GM12878 (cell line): ENCODE results near the gene APLP1. TPM values are rescaled to one million over a fixed set of nuclear protein-coding genes. Genes with fewer than 3 reads are reported as not detected.

Experiments used
- ATAC-seq: fragments of 200-7000 bp; cut with Tn5 transposase; 3 replicates; pipeline ENCODE4 v1.9.1; 2020; ENCODE audit warnings: mild to moderate bottlenecking, moderate library complexity
- BruUV-seq: library from RNA; stranded (reverse); fragments of 400-500 nt; replicated peaks from 2 replicates; lab custom pipeline; 2021; lab: Mats Ljungman, UMichigan
- CTCF ChIA-PET: fragments of 300-600 bp; sonication (Branson Sonifier 250); formaldehyde crosslinking; extraction: SDS; loops from one replicate; lab custom pipeline; 2021; ENCODE audit warnings: inconsistent platforms; lab: Yijun Ruan, JAX
- POLR2A ChIA-PET: fragments of 350-600 bp; formaldehyde crosslinking; extraction: SDS; loops from one replicate; lab custom pipeline; 2021; ENCODE audit warnings: inconsistent platforms; lab: Charles Lee
- RAD21 ChIA-PET: fragments of 300-600 bp; sonication (Branson Sonifier 250); formaldehyde crosslinking; loops from one replicate; lab custom pipeline; 2023; ENCODE audit warnings: antibody characterized with exemption; ENCODE audit not compliant: unreplicated experiment; lab: Charles Lee
- SMC1A ChIA-PET: fragments of 300-600 bp; sonication (Branson Sonifier 250); formaldehyde crosslinking; loops from one replicate; lab custom pipeline; 2023; ENCODE audit not compliant: unreplicated experiment, uncharacterized antibody; lab: Charles Lee
- DNase-seq: peaks from one replicate; pipeline ENCODE4 v3.0.0-alpha.2; 2011; ENCODE audit warnings: low read depth, low spot score
- FAIRE-seq: peaks from 3 replicates; lab custom pipeline; 2011; peaks lifted over from hg19 to GRCh38; lab: Jason Lieb, UNC
- H2AFZ ChIP-seq: 2 replicates; pipeline ENCODE4 v1.6.0; 2011; ENCODE audit warnings: low read depth, low read length, control low read depth; ENCODE audit not compliant: control insufficient read depth
- H3K27ac ChIP-seq: 2 replicates; pipeline ENCODE4 v1.5.1; 2011; ENCODE audit warnings: control low read depth; ENCODE audit not compliant: control insufficient read depth, insufficient read depth
- H3K27me3 ChIP-seq, 2 experiments: replicated peaks in 1 of 2; 2 replicates each; pipeline versions ENCODE4 v1.6.0 to v1.6.1; 2011; ENCODE audit warnings: low read length in 1 of 2; ENCODE audit not compliant: control insufficient read depth in 2 of 2, insufficient read depth in 2 of 2
- H3K36me3 ChIP-seq, 2 experiments: 2 replicates each; pipeline ENCODE4 v1.5.1; 2011; ENCODE audit warnings: low read length in 1 of 2; ENCODE audit not compliant: control insufficient read depth in 2 of 2, insufficient read depth in 2 of 2
- H3K4me1 ChIP-seq: 2 replicates; pipeline ENCODE4 v1.6.1; 2011; ENCODE audit warnings: mild to moderate bottlenecking, low read length, moderate library complexity, mixed read lengths; ENCODE audit not compliant: control insufficient read depth, insufficient read depth
- H3K4me2 ChIP-seq: 2 replicates; pipeline ENCODE4 v1.6.0; 2011; ENCODE audit warnings: control low read depth; ENCODE audit not compliant: control insufficient read depth, insufficient read depth
- H3K4me3 ChIP-seq: fragments of 200-600 bp; sonication (generic); 2 replicates; pipeline ENCODE4 v1.5.1; 2016
- H3K79me2 ChIP-seq: 2 replicates; pipeline ENCODE4 v1.6.0; 2011; ENCODE audit warnings: low read length; ENCODE audit not compliant: control insufficient read depth, insufficient read depth
- H3K9ac ChIP-seq: 2 replicates; pipeline ENCODE4 v1.8.0; 2011; ENCODE audit warnings: low read length, control low read depth, mixed read lengths; ENCODE audit not compliant: control insufficient read depth, insufficient read depth
- H3K9me3 ChIP-seq: replicated peaks from 3 replicates; pipeline ENCODE4 v1.5.1; 2011; ENCODE audit warnings: mild to moderate bottlenecking, low read length; ENCODE audit not compliant: control insufficient read depth, insufficient read depth
- H4K20me1 ChIP-seq: 2 replicates; pipeline ENCODE4 v1.6.0; 2011; ENCODE audit not compliant: control insufficient read depth, insufficient read depth
- CHD1 ChIP-seq: IDR thresholded peaks from 2 replicates; pipeline ENCODE4 v1.6.1; 2012; ENCODE audit warnings: low read depth, low read length, improper control_type of control experiment
- CHD2 ChIP-seq: IDR thresholded peaks from 2 replicates; pipeline ENCODE4 v1.6.1; 2011; ENCODE audit warnings: low read depth, low read length, improper control_type of control experiment, borderline replicate concordance
- CREM ChIP-seq: IDR thresholded peaks from 2 replicates; pipeline ENCODE4 v1.6.1; 2014; ENCODE audit warnings: antibody characterized with exemption, low read depth
- HCFC1 ChIP-seq: fragments of 150-350 bp; IDR thresholded peaks from 2 replicates; pipeline ENCODE4 v1.6.1; 2014; ENCODE audit warnings: low read length
- IKZF1 ChIP-seq: fragments of 450-650 bp; conservative IDR thresholded peaks from 2 replicates; pipeline ENCODE4 v1.6.1; 2017; ENCODE audit warnings: antibody characterized with exemption, mild to moderate bottlenecking
- KAT2A ChIP-seq: conservative IDR thresholded peaks from 2 replicates; pipeline ENCODE4 v1.6.1; 2011; ENCODE audit warnings: low read depth, low read length; ENCODE audit not compliant: control insufficient read depth
- MLLT1 ChIP-seq: fragments of 450-650 bp; IDR thresholded peaks from 2 replicates; pipeline ENCODE4 v1.6.1; 2016; ENCODE audit warnings: mild to moderate bottlenecking
- RAD21 ChIP-seq: IDR thresholded peaks from 2 replicates; pipeline ENCODE4 v1.6.1; 2011; ENCODE audit warnings: mild to moderate bottlenecking, low read depth, low read length, moderate library complexity; ENCODE audit not compliant: insufficient read depth
- SPI1 ChIP-seq: IDR thresholded peaks from 2 replicates; pipeline ENCODE4 v1.6.1; 2011; ENCODE audit warnings: low read depth, mild to moderate bottlenecking, low read length, moderate library complexity, borderline replicate concordance; ENCODE audit not compliant: insufficient read depth
- ZBED1 ChIP-seq: IDR thresholded peaks from 2 replicates; pipeline ENCODE4 v1.6.1; 2016; ENCODE audit warnings: borderline replicate concordance
- ZBTB11 ChIP-seq: fragments of 450-650 bp; formaldehyde crosslinking; IDR thresholded peaks from 2 replicates; pipeline ENCODE4 v1.5.0; 2022; ENCODE audit warnings: mild to moderate bottlenecking, missing genetic modification characterization
- ZNF622 ChIP-seq: fragments of 450-650 bp; IDR thresholded peaks from 2 replicates; pipeline ENCODE4 v1.6.1; 2017; ENCODE audit warnings: mild to moderate bottlenecking, inconsistent platforms
- WGBS: methylation state at CpG from one replicate; pipeline ENCODE4 v1.1.6; 2016; ENCODE audit warnings: low lambda C conversion rate; ENCODE audit not compliant: insufficient replicate concordance, insufficient coverage; ENCODE audit errors: missing lambda C conversion rate; 5-methylcytosine and 5-hydroxymethylcytosine counted together
- in situ Hi-C: fragments of 300-500 bp; cut with MboI; formaldehyde crosslinking; loops from 9 replicates; pipeline ENCODE4 v1.14.3; 2018; ENCODE audit warnings: mixed read lengths
- intact Hi-C: fragments of 100-400 bp; cut with micrococcal nuclease; formaldehyde crosslinking; loops from one replicate; pipeline ENCODE4 v1.14.2; 2022; ENCODE audit not compliant: unreplicated experiment
- polyA plus RNA-seq, 11 experiments: library from polyadenylated mRNA; depleted of rRNA in 4 of 11; unstranded in 6 of 11; stranded (reverse) in 5 of 11; fragments of >200 nt; fragmentation: Nextera tagmentation in 4 of 11; fragmentation: Illumina TruSeq in 1 of 11; extraction: Ambion mirVana in 4 of 11; extraction: Trizol in 1 of 11; gene quantifications; 1 replicate in 1 of 11; 2 replicates in 10 of 11; pipeline versions ENCODE4 v1.2.1 to v1.2.3, GENCODE V29; 2011 to 2016; ENCODE audit warnings: inconsistent platforms in 2 of 11, missing spikeins in 2 of 11, low read depth in 1 of 11
- total RNA-seq, 4 experiments: library from RNA; depleted of rRNA in 3 of 4; stranded (reverse); fragments of >200 nt in 3 of 4; fragmentation: Illumina TruSeq in 1 of 4; extraction: Trizol in 1 of 4; gene quantifications; 2 replicates each; pipeline versions ENCODE4 v1.2.1 to v1.2.3, GENCODE V29; 2013 to 2021
- TF ChIP-seq, protein P1 (sequence below): fragments of 450-650 bp; IDR thresholded peaks from 2 replicates; pipeline ENCODE4 v1.6.1; 2018; ENCODE audit warnings: borderline replicate concordance, mild to moderate bottlenecking; ENCODE audit not compliant: partially characterized antibody

APLP1 gene
- total and polyA plus RNA-seq, 10 of the 15 experiments (the other 5 are each of a cell fraction or from before 2014, with no cell fraction given): 0.07 to 2.2 (median 0.91) TPM; not detected in 1

DNA sequence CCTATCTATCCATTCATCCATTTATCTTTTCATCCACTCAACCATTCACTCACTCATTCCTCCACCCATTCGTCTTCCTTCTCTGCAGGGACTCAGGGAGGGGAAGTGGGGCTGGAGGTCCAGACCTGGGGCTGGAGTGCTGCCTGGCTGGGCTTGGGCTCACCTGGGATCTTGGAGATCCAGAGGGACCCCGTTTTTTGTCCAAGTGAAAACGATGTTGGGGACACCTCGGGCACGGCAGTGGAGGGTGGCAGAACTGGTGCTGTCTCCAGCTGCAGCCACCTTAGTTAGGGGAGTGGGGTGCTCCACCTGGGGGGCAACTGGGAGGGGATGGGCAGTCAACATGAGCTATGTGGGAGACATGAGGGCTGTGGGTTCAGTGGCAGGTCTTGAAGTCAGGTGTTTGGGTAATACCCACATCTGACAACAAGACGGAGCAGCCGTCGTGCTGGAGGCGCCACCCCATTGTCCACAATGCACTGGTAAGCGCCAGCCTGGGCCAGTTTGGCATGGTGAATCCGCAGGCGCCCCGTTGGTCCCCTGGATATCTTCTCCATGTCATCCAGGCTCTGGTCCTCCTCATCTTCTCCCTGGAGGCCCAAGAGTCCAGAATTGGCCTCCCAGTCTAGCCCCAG lies 26.3 kb upstream of the APLP1 start (continued):
- no peak for TF ChIP-seq MLLT1
- no peak for TF ChIP-seq IKZF1
- TF ChIP-seq CHD1: no peak
- no peak for TF ChIP-seq SPI1
- no peak for TF ChIP-seq ZBED1
- no peak for TF ChIP-seq KAT2A

GRCh38 chr19:35842666-35843272 lies 25.6 kb upstream of the APLP1 start:
- POLR2A ChIA-PET: no interaction called here
- H3K4me3 ChIP-seq: no peak overlapping the region
- intact Hi-C loops (no loop called here), in situ Hi-C loops (no loop called here)
- CTCF ChIA-PET: no interaction called here
- no peak overlapping the region for H3K9ac ChIP-seq
- H4K20me1 ChIP-seq: no peaks in the 10 kb centered on the region
- BruUV-seq: no TSS peak
- DNase-seq: no peak
- RAD21 ChIA-PET: no interaction called here
- H3K4me1 ChIP-seq: no peaks in the 10 kb centered on the region
- H3K36me3 ChIP-seq: no peaks in the 10 kb centered on the region
- H2AFZ ChIP-seq: no peak overlapping the region
- SMC1A ChIA-PET: no interaction called here
- ATAC-seq: no peak
- no peak overlapping the region for H3K4me2 ChIP-seq
- no peaks in the 10 kb centered on the region for H3K79me2 ChIP-seq
- H3K27me3 ChIP-seq: peaks cover 3 to 5% of the 10 kb centered on the region in 2 experiments; a peak in 3 of 4 replicates
- no peak for FAIRE-seq
- H3K27ac ChIP-seq: no peak overlapping the region
- WGBS: 31% methylated on average over 4 of the region's 4 CpGs
- no peaks in the 10 kb centered on the region; the same call in 2 of the 3 replicates for H3K9me3 ChIP-seq
- TF ChIP-seq ZNF622 (no peak), ZBTB11 (no peak), CHD2 (no peak), RAD21 (no peak), MLLT1 (no peak), HCFC1 (no peak), CREM (no peak)
- TF ChIP-seq, protein P1, sequence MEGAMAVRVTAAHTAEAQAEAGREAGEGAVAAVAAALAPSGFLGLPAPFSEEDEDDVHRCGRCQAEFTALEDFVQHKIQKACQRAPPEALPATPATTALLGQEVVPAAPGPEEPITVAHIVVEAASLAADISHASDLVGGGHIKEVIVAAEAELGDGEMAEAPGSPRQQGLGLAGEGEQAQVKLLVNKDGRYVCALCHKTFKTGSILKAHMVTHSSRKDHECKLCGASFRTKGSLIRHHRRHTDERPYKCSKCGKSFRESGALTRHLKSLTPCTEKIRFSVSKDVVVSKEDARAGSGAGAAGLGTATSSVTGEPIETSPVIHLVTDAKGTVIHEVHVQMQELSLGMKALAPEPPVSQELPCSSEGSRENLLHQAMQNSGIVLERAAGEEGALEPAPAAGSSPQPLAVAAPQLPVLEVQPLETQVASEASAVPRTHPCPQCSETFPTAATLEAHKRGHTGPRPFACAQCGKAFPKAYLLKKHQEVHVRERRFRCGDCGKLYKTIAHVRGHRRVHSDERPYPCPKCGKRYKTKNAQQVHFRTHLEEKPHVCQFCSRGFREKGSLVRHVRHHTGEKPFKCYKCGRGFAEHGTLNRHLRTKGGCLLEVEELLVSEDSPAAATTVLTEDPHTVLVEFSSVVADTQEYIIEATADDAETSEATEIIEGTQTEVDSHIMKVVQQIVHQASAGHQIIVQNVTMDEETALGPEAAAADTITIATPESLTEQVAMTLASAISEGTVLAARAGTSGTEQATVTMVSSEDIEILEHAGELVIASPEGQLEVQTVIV: no peak
